ENCODE results near the gene SMAP2.
"Not testable (repeated sequence)": the region's sequence is repeated elsewhere in the genome, so short reads cannot be mapped to it uniquely, and the experiment has no call there.

Gene SMAP2

GRCh38 chr1:40373323-40374283 lies at the start of gene SMAP2:
SMAP2 (plus strand) TSS chr1:40373727; CDS start chr1:40374121, 394 bp downstream.
- Histone ChIP-seq H3F3A (ENCODE audit: insufficient read depth, low read length) (peaks cover 17% of the 10 kb centered on the region), H3K27me3 (replicated peaks; ENCODE audit: insufficient read depth, low read length) (no peaks in the 10 kb centered on the region), H3K9ac (ENCODE audit: low read length) (peak within 1 kb of the TSS; percentile 99), H3K36me3 (replicated peaks; ENCODE audit: insufficient read depth, low read length) (no peaks in the 10 kb centered on the region), H4K20me1 (ENCODE audit: insufficient read depth, low read length) (no peaks in the 10 kb centered on the region), H3K79me2 (ENCODE audit: low read length) (peaks cover 51% of the 10 kb centered on the region), H3K4me3 (ENCODE audit: low read length) (peak within 1 kb of the TSS; percentile 100), H3K4me2 (ENCODE audit: low read depth, low read length) (peak within 1 kb of the TSS; percentile 83), H3K9me3 (replicated peaks; ENCODE audit: insufficient read depth, low read length) (no peaks in the 10 kb centered on the region), H3K4me1 (ENCODE audit: low read length) (peaks cover 11% of the 10 kb centered on the region), H3K9me2 (replicated peaks; ENCODE audit: insufficient read depth, low read length) (no peaks in the 10 kb centered on the region), H3K27ac (ENCODE audit: low read length) (peak within 1 kb of the TSS; percentile 97), H2AFZ (ENCODE audit: low read length) (peak within 1 kb of the TSS; percentile 80)
- DNase-seq = peak; percentile 95
- TF ChIP-seq EZH2 (optimal IDR thresholded peaks at IDR 0.05; ENCODE audit: low read depth, low read length) (no peak), CTCF (IDR thresholded peaks at IDR 0.05; ENCODE audit: low read length) (no peak), EZH2phosphoT487 (IDR thresholded peaks at IDR 0.05; ENCODE audit: low read length) (no peak)

- not testable (repeated sequence) for H3K9me2 ChIP-seq (replicated peaks; ENCODE audit: insufficient read depth, low read length); H3K36me3 ChIP-seq (replicated peaks; ENCODE audit: insufficient read depth, low read length); H2AFZ ChIP-seq (ENCODE audit: low read length); H3K9ac ChIP-seq (ENCODE audit: low read length); H3K27me3 ChIP-seq (replicated peaks; ENCODE audit: insufficient read depth, low read length); H3K4me2 ChIP-seq (ENCODE audit: low read depth, low read length); DNase-seq; H3K4me3 ChIP-seq (ENCODE audit: low read length); H3K4me1 ChIP-seq (ENCODE audit: low read length); H3K27ac ChIP-seq (ENCODE audit: low read length); H3F3A ChIP-seq (ENCODE audit: insufficient read depth, low read length); H3K79me2 ChIP-seq (ENCODE audit: low read length); H4K20me1 ChIP-seq (ENCODE audit: insufficient read depth, low read length); H3K9me3 ChIP-seq (replicated peaks; ENCODE audit: insufficient read depth, low read length)
These were observed 42.1 kb upstream of the SMAP2 start for GRCh38 chr1:40331403-40331802.

GRCh38 chr1:40332695-40333094 lies 40.8 kb upstream of the SMAP2 start:
- no peak for DNase-seq
- Histone ChIP-seq H3K27me3 (replicated peaks; ENCODE audit: insufficient read depth, low read length) (no peaks in the 10 kb centered on the region), H3K4me2 (ENCODE audit: low read depth, low read length) (no peak overlapping the region), H3K4me3 (ENCODE audit: low read length) (no peak overlapping the region), H3K27ac (ENCODE audit: low read length) (no peak overlapping the region), H4K20me1 (ENCODE audit: insufficient read depth, low read length) (no peaks in the 10 kb centered on the region), H3K9me3 (replicated peaks; ENCODE audit: insufficient read depth, low read length) (no peaks in the 10 kb centered on the region), H3K36me3 (replicated peaks; ENCODE audit: insufficient read depth, low read length) (no peaks in the 10 kb centered on the region), H3K9me2 (replicated peaks; ENCODE audit: insufficient read depth, low read length) (no peaks in the 10 kb centered on the region), H3K9ac (ENCODE audit: low read length) (no peak overlapping the region), H3K79me2 (ENCODE audit: low read length) (no peaks in the 10 kb centered on the region), H3F3A (ENCODE audit: insufficient read depth, low read length) (no peaks in the 10 kb centered on the region), H3K4me1 (ENCODE audit: low read length) (no peaks in the 10 kb centered on the region), H2AFZ (ENCODE audit: low read length) (no peak overlapping the region)
- TF ChIP-seq CTCF (IDR thresholded peaks at IDR 0.05; ENCODE audit: low read length) (no peak), EZH2 (optimal IDR thresholded peaks at IDR 0.05; ENCODE audit: low read depth, low read length) (no peak), EZH2phosphoT487 (IDR thresholded peaks at IDR 0.05; ENCODE audit: low read length) (no peak)

- H3K36me3 ChIP-seq (replicated peaks; ENCODE audit: insufficient read depth, low read length) = no peaks in the 10 kb centered on the region
- no peaks in the 10 kb centered on the region for H3K79me2 ChIP-seq (ENCODE audit: low read length)
- H3K27ac ChIP-seq (ENCODE audit: low read length) = no peak overlapping the region
- no peaks in the 10 kb centered on the region for H3K9me2 ChIP-seq (replicated peaks; ENCODE audit: insufficient read depth, low read length)
- no peaks in the 10 kb centered on the region for H3K27me3 ChIP-seq (replicated peaks; ENCODE audit: insufficient read depth, low read length)
- no peak for DNase-seq
- H3K9me3 ChIP-seq (replicated peaks; ENCODE audit: insufficient read depth, low read length) = no peaks in the 10 kb centered on the region
- no peak overlapping the region for H3K4me3 ChIP-seq (ENCODE audit: low read length)
- H3K4me2 ChIP-seq (ENCODE audit: low read depth, low read length) = no peak overlapping the region
- no peaks in the 10 kb centered on the region for H3F3A ChIP-seq (ENCODE audit: insufficient read depth, low read length)
- no peak overlapping the region for H3K9ac ChIP-seq (ENCODE audit: low read length)
- H3K4me1 ChIP-seq (ENCODE audit: low read length) = peaks cover 5% of the 10 kb centered on the region; the same call in 1 of the 2 replicates
- TF ChIP-seq EZH2phosphoT487 (IDR thresholded peaks at IDR 0.05; ENCODE audit: low read length) (no peak), CTCF (IDR thresholded peaks at IDR 0.05; ENCODE audit: low read length) (no peak), EZH2 (optimal IDR thresholded peaks at IDR 0.05; ENCODE audit: low read depth, low read length) (no peak)
- H4K20me1 ChIP-seq (ENCODE audit: insufficient read depth, low read length) = no peaks in the 10 kb centered on the region
- H2AFZ ChIP-seq (ENCODE audit: low read length) = no peak overlapping the region
These were observed 36.1 kb upstream of the SMAP2 start for GRCh38 chr1:40337443-40337842.

Data from MM.1S (cell line).